Thyroid gland (tissue), 4 donors: ENCODE measurements around the gene TBATA. TPM values are rescaled to one million over a fixed set of nuclear protein-coding genes. Genes with fewer than 3 reads are reported as not detected.

Experiments used
- DNase-seq, 2 donors: peaks; one replicate each; pipeline ENCODE4 v3.0.0-alpha.2; 2019
- H3K27ac ChIP-seq, 3 donors: fragments of 200-600 bp; sonication (generic); 1 replicate in 2 of 3; 2 replicates in 1 of 3; pipeline ENCODE4 v1.5.1; 2016 to 2019; ENCODE audit warnings: mild to moderate bottlenecking in 1 of 3, moderate library complexity in 1 of 3
- H3K27me3 ChIP-seq: fragments of 200-600 bp; sonication (generic); one replicate; pipeline ENCODE4 v1.5.1; 2019
- H3K36me3 ChIP-seq, 2 donors: fragments of 200-600 bp; sonication (generic); one replicate each; pipeline ENCODE4 v1.5.1; 2016 to 2019
- H3K4me1 ChIP-seq, 2 donors: fragments of 200-600 bp; sonication (generic); one replicate each; pipeline ENCODE4 v1.5.1; 2017 to 2019
- H3K4me3 ChIP-seq, 3 donors: fragments of 200-600 bp; sonication (generic); replicated peaks in 1 of 3; 1 replicate in 2 of 3; 2 replicates in 1 of 3; pipeline ENCODE4 v1.5.1; 2016; ENCODE audit warnings: mild to moderate bottlenecking in 1 of 3
- H3K9me3 ChIP-seq: fragments of 200-600 bp; sonication (generic); one replicate; pipeline ENCODE4 v1.5.1; 2017
- CTCF ChIP-seq, 6 experiments: fragments of 200-600 bp in 3 of 6; fragments of 450-650 bp in 3 of 6; sonication (generic) in 3 of 6; IDR thresholded peaks; one replicate each; pipeline ENCODE4 v1.5.1; 2016 to 2019; ENCODE audit warnings: antibody characterized with exemption in 6 of 6, mild to moderate bottlenecking in 2 of 6, inconsistent platforms in 1 of 6, moderate library complexity in 1 of 6
- POLR2A ChIP-seq, 2 donors: fragments of 450-650 bp; IDR thresholded peaks; one replicate each; pipeline ENCODE4 v1.6.1; 2017; ENCODE audit warnings: antibody characterized with exemption in 2 of 2, mild to moderate bottlenecking in 2 of 2, moderate library complexity in 1 of 2
- WGBS, 2 donors: methylation state at CpG; one replicate each; pipeline ENCODE4 v1.1.5; 2017; 5-methylcytosine and 5-hydroxymethylcytosine counted together
- intact Hi-C: fragments of 100-400 bp; cut with DNase I; formaldehyde crosslinking; loops from one replicate; pipeline ENCODE4 v1.15.1; 2023
- total RNA-seq, 4 donors: library from RNA; depleted of rRNA; stranded (reverse); fragments of >200 nt; gene quantifications; one replicate each; pipeline ENCODE4 v1.2.3, GENCODE V29; 2016

TBATA gene
- total RNA-seq, 4 donors from 2014 or later = not detected

GRCh38 chr10:70740406-70741288 lies 44.5 kb downstream of the TBATA start:
- Histone ChIP-seq H3K9me3 (no peaks in the 10 kb centered on the region), H3K27ac (no peak overlapping the region), H3K36me3 (no peaks in the 10 kb centered on the region), H3K4me3 (no peak overlapping the region), H3K27me3 (no peaks in the 10 kb centered on the region), H3K4me1 (peaks cover 0 to 5% of the 10 kb centered on the region in 2 donors)
- TF ChIP-seq POLR2A (IDR thresholded peaks at IDR 0.05) (no peak), CTCF (IDR thresholded peaks at IDR 0.05) (no peak)
- intact Hi-C loops = no loop called here
- no peak for DNase-seq
- 86 to 93% methylated on average over 11 to 12 of the region's 12 CpGs for WGBS, 2 donors

GRCh38 chr10:70738761-70739121 lies 46.4 kb downstream of the TBATA start:
- WGBS, 2 donors = 87 to 88% methylated on average over 9 to 12 of the region's 12 CpGs
- intact Hi-C loops = no loop called here
- no peak for DNase-seq

GRCh38 chr10:70738006-70738760 lies 47.0 kb downstream of the TBATA start:
- peaks cover 0 to 5% of the 10 kb centered on the region in 2 donors for H3K4me1 ChIP-seq
- DNase-seq = no peak
- 70 to 71% methylated on average over 3 of the region's 3 CpGs for WGBS, 2 donors
- no peak overlapping the region for H3K27ac ChIP-seq
- no peak for TF ChIP-seq CTCF (IDR thresholded peaks at IDR 0.05)
- no peak for TF ChIP-seq POLR2A (IDR thresholded peaks at IDR 0.05)
- H3K27me3 ChIP-seq = no peaks in the 10 kb centered on the region
- no peaks in the 10 kb centered on the region for H3K9me3 ChIP-seq
- H3K4me3 ChIP-seq = no peak overlapping the region
- no peaks in the 10 kb centered on the region for H3K36me3 ChIP-seq
- intact Hi-C loops = no loop called here

More at GRCh38 chr10:70738761-70739121, 46.4 kb downstream of the TBATA start:
- Histone ChIP-seq H3K4me1 (peaks cover 0 to 5% of the 10 kb centered on the region in 2 donors), H3K36me3 (no peaks in the 10 kb centered on the region), H3K27ac (no peak overlapping the region), H3K9me3 (no peaks in the 10 kb centered on the region), H3K27me3 (no peaks in the 10 kb centered on the region), H3K4me3 (no peak overlapping the region)
- no peak for TF ChIP-seq CTCF (IDR thresholded peaks at IDR 0.05)
- no peak for TF ChIP-seq POLR2A (IDR thresholded peaks at IDR 0.05)

- 87 to 98% methylated on average over 6 of the region's 6 CpGs for whole genome bisulfite sequencing, 2 donors
- H3K4me3 ChIP-seq = no peak overlapping the region
- intact Hi-C loops = no loop called here
- H3K27me3 ChIP-seq = no peaks in the 10 kb centered on the region
- no peak overlapping the region for H3K27ac ChIP-seq
- no peaks in the 10 kb centered on the region for H3K9me3 ChIP-seq
- no peak for DNase-seq
- H3K4me1 ChIP-seq = no peaks in the 10 kb centered on the region
- TF ChIP-seq POLR2A (IDR thresholded peaks at IDR 0.05) (no peak), CTCF (IDR thresholded peaks at IDR 0.05) (no peak)
- H3K36me3 ChIP-seq = no peaks in the 10 kb centered on the region
Measured at GRCh38 chr10:70737250-70737649, 47.9 kb downstream of the TBATA start.

- Histone ChIP-seq H3K9me3 (no peaks in the 10 kb centered on the region), H3K27ac (no peak overlapping the region), H3K27me3 (no peaks in the 10 kb centered on the region), H3K36me3 (no peaks in the 10 kb centered on the region), H3K4me3 (no peak overlapping the region), H3K4me1 (no peaks in the 10 kb centered on the region)
- DNase-seq = no peak
- 100% methylated on average over 1 of the region's 3 CpGs; no CpG with 5 or more reads in 1 of the 2 donors for WGBS, 2 donors
- TF ChIP-seq POLR2A (IDR thresholded peaks at IDR 0.05) (no peak), CTCF (IDR thresholded peaks at IDR 0.05) (no peak)
- intact Hi-C loops = no loop called here
Measured at GRCh38 chr10:70736525-70736924, 48.7 kb downstream of the TBATA start.
